A549 (cell line): ENCODE measurements around the gene BABAM2. TPM values are rescaled to one million over a fixed set of nuclear protein-coding genes. Genes with fewer than 3 reads are reported as not detected.

Source experiments
- ATAC-seq, 2 experiments: fragments of 200-7000 bp in 1 of 2; fragments of >200 bp in 1 of 2; cut with Nextera tagmentation in 1 of 2; cut with Tn5 transposase in 1 of 2; 3 replicates each; pipeline versions ENCODE4 v1.8.0 to v1.9.1; 2018 to 2020; ENCODE audit warnings: mild to moderate bottlenecking in 1 of 2, moderate library complexity in 1 of 2
- CTCF ChIA-PET: fragments of 300-600 bp; sonication (Branson Sonifier 250); formaldehyde crosslinking; extraction: SDS; loops from one replicate; lab custom pipeline; 2021; ENCODE audit warnings: antibody characterized with exemption, inconsistent platforms; lab: Yijun Ruan, JAX
- POLR2A ChIA-PET: fragments of 350-600 bp; formaldehyde crosslinking; extraction: SDS; loops from one replicate; lab custom pipeline; 2021; ENCODE audit warnings: antibody characterized with exemption, inconsistent platforms; lab: Yijun Ruan, JAX
- DNase-seq, 2 experiments: peaks; one replicate each; pipeline versions ENCODE4 v3.0.0 to v3.0.0-alpha.2; 2011 to 2016; ENCODE audit warnings: low read depth in 1 of 2, low spot score in 1 of 2
- FAIRE-seq: peaks from 2 replicates; lab custom pipeline; 2011; peaks lifted over from hg19 to GRCh38; lab: Jason Lieb, UNC
- H3K27ac ChIP-seq, 2 experiments: fragments of >200 bp; sonication (Bioruptor Twin); formaldehyde crosslinking; 3 replicates each; pipeline ENCODE4 v1.5.1; 2016 to 2017
- H3K4me1 ChIP-seq: fragments of >200 bp; sonication (Bioruptor Twin); formaldehyde crosslinking; 3 replicates; pipeline ENCODE4 v1.6.1; 2016
- H3K4me2 ChIP-seq: fragments of >200 bp; sonication (Bioruptor Twin); formaldehyde crosslinking; 3 replicates; pipeline ENCODE4 v1.6.1; 2016
- H3K4me3 ChIP-seq: fragments of >200 bp; sonication (Bioruptor Twin); formaldehyde crosslinking; 3 replicates; pipeline ENCODE4 v1.5.1; 2016
- H3K9me3 ChIP-seq: fragments of >200 bp; sonication (Bioruptor Twin); formaldehyde crosslinking; 3 replicates; pipeline ENCODE4 v1.6.1; 2016
- CBX2 ChIP-seq: fragments of 200-600 bp; sonication (generic); IDR thresholded peaks from 2 replicates; pipeline ENCODE4 v1.6.1; 2016; ENCODE audit warnings: low read depth, mild to moderate bottlenecking, borderline replicate concordance
- EHF ChIP-seq: fragments of 250-450 bp; sonication (Bioruptor Pico); IDR thresholded peaks from 2 replicates; pipeline ENCODE4 v1.5.0; 2020; ENCODE audit warnings: mild to moderate bottlenecking
- EP300 ChIP-seq, 2 experiments: fragments of >200 bp; sonication (Bioruptor Twin); formaldehyde crosslinking; IDR thresholded peaks; 2 replicates in 1 of 2; 3 replicates in 1 of 2; pipeline ENCODE4 v1.6.1; 2016 to 2017
- FOXS1 ChIP-seq: fragments of 250-450 bp; sonication (Bioruptor Pico); IDR thresholded peaks from 2 replicates; pipeline ENCODE4 v1.5.0; 2020; ENCODE audit warnings: mild to moderate bottlenecking, moderate library complexity
- GATA3 ChIP-seq: IDR thresholded peaks from 2 replicates; pipeline ENCODE4 v1.6.1; 2012; ENCODE audit warnings: borderline replicate concordance
- HEYL ChIP-seq: fragments of 250-450 bp; sonication (Bioruptor Pico); IDR thresholded peaks from 2 replicates; pipeline ENCODE4 v1.8.0; 2021; ENCODE audit warnings: mild to moderate bottlenecking, moderate library complexity
- HOXA7 ChIP-seq: fragments of 250-450 bp; sonication (Bioruptor Pico); IDR thresholded peaks from 2 replicates; pipeline ENCODE4 v1.5.0; 2020; ENCODE audit warnings: mild to moderate bottlenecking, moderate library complexity
- HOXB13 ChIP-seq: fragments of 250-450 bp; sonication (Bioruptor Pico); IDR thresholded peaks from 2 replicates; pipeline ENCODE4 v1.5.0; 2020; ENCODE audit warnings: low read depth, mild to moderate bottlenecking, moderate library complexity
- HOXB5 ChIP-seq: fragments of 250-450 bp; sonication (Bioruptor Pico); IDR thresholded peaks from 2 replicates; pipeline ENCODE4 v1.5.0; 2020; ENCODE audit warnings: mild to moderate bottlenecking, moderate library complexity
- JUN ChIP-seq, 2 experiments: fragments of >200 bp; sonication (Bioruptor Twin); formaldehyde crosslinking; IDR thresholded peaks; 2 replicates in 1 of 2; 3 replicates in 1 of 2; pipeline ENCODE4 v1.6.1; 2016 to 2017
- KDM1A ChIP-seq: fragments of 200-600 bp; sonication (generic); IDR thresholded peaks from 2 replicates; pipeline ENCODE4 v1.6.1; 2016; ENCODE audit warnings: low read depth, mild to moderate bottlenecking
- MAFK ChIP-seq: fragments of 450-650 bp; IDR thresholded peaks from 2 replicates; pipeline ENCODE4 v1.6.1; 2014; ENCODE audit not compliant: partially characterized antibody
- MAZ ChIP-seq: fragments of 150-350 bp; IDR thresholded peaks from 2 replicates; pipeline ENCODE4 v1.6.1; 2014; ENCODE audit warnings: antibody characterized with exemption, low read depth, low read length, borderline replicate concordance
- MYC ChIP-seq: IDR thresholded peaks from 2 replicates; pipeline ENCODE4 v1.6.1; 2012; ENCODE audit warnings: mild to moderate bottlenecking, inconsistent platforms, low read length, improper control_type of control experiment, borderline replicate concordance
- NFE2L2 ChIP-seq: fragments of 150-350 bp; conservative IDR thresholded peaks from 2 replicates; pipeline ENCODE4 v1.6.1; 2014; ENCODE audit warnings: low read length
- NR3C1 ChIP-seq: fragments of >200 bp; sonication (Bioruptor Twin); formaldehyde crosslinking; IDR thresholded peaks from 3 replicates; pipeline ENCODE4 v1.6.1; 2017
- PHF8 ChIP-seq: fragments of 200-600 bp; sonication (generic); IDR thresholded peaks from 2 replicates; pipeline ENCODE4 v1.6.1; 2016; ENCODE audit warnings: low read depth, mild to moderate bottlenecking, antibody characterized with exemption, moderate library complexity, borderline replicate concordance
- POLR2A ChIP-seq: IDR thresholded peaks from 2 replicates; pipeline ENCODE4 v1.6.1; 2012; ENCODE audit warnings: mild to moderate bottlenecking, low read length
- RAD21 ChIP-seq, 2 experiments: fragments of >200 bp in 1 of 2; sonication (Bioruptor Twin) in 1 of 2; formaldehyde crosslinking in 1 of 2; IDR thresholded peaks in 1 of 2; conservative IDR thresholded peaks in 1 of 2; 2 replicates in 1 of 2; 3 replicates in 1 of 2; pipeline ENCODE4 v1.6.1; 2012 to 2018; ENCODE audit warnings: inconsistent platforms in 1 of 2
- RARB ChIP-seq: fragments of 250-450 bp; sonication (Bioruptor Pico); IDR thresholded peaks from 2 replicates; pipeline ENCODE4 v1.8.0; 2021; ENCODE audit warnings: mild to moderate bottlenecking, moderate library complexity
- RCOR1 ChIP-seq: fragments of 150-350 bp; IDR thresholded peaks from 2 replicates; pipeline ENCODE4 v1.6.1; 2014; ENCODE audit warnings: antibody characterized with exemption, low read length, low read depth
- SMC3 ChIP-seq: fragments of >200 bp; sonication (Bioruptor Twin); formaldehyde crosslinking; IDR thresholded peaks from 3 replicates; pipeline ENCODE4 v1.6.1; 2018; ENCODE audit warnings: inconsistent platforms
- SREBF2 ChIP-seq: fragments of 450-650 bp; IDR thresholded peaks from 2 replicates; pipeline ENCODE4 v1.6.1; 2014; ENCODE audit warnings: mild to moderate bottlenecking, moderate library complexity
- WGBS: methylation state at CpG from one replicate; pipeline ENCODE4 v1.1.6; 2017; ENCODE audit errors: missing lambda C conversion rate; 5-methylcytosine and 5-hydroxymethylcytosine counted together
- polyA plus RNA-seq, 4 experiments: library from polyadenylated mRNA; depleted of rRNA in 3 of 4; stranded (reverse); fragments of >200 nt; fragmentation: RNase III in 1 of 4; extraction: RNeasy Plus Mini Kit Qiagen cat#74134 plus additional on column Dnase treatment in 1 of 4; gene quantifications; 2 replicates in 3 of 4; 3 replicates in 1 of 4; pipeline ENCODE4 v1.2.3, GENCODE V29; 2011 to 2017
- TF ChIP-seq, protein P1 (sequence below): fragments of >200 bp; sonication (Bioruptor Twin); formaldehyde crosslinking; IDR thresholded peaks from 2 replicates; pipeline ENCODE4 v1.6.1; 2016
- TF ChIP-seq, protein P2 (sequence below): IDR thresholded peaks from 2 replicates; pipeline ENCODE4 v1.6.1; 2012
- TF ChIP-seq, protein P3 (sequence below): fragments of 150-350 bp; IDR thresholded peaks from 2 replicates; pipeline ENCODE4 v1.6.1; 2014; ENCODE audit warnings: low read depth, mild to moderate bottlenecking, low read length
- TF ChIP-seq, protein P4 (sequence below): fragments of 250-450 bp; sonication (Bioruptor Pico); IDR thresholded peaks from 2 replicates; pipeline ENCODE4 v1.5.0; 2021; ENCODE audit warnings: mild to moderate bottlenecking, moderate library complexity, borderline replicate concordance
- TF ChIP-seq, protein P5 (sequence below): fragments of 450-650 bp; IDR thresholded peaks from 2 replicates; pipeline ENCODE4 v1.6.1; 2014; ENCODE audit warnings: antibody characterized with exemption

The BABAM2 gene
- polyA plus RNA-seq, 2 of the 4 experiments (the other 2 are of a cell fraction): 53.7 to 78.4 TPM

DNA sequence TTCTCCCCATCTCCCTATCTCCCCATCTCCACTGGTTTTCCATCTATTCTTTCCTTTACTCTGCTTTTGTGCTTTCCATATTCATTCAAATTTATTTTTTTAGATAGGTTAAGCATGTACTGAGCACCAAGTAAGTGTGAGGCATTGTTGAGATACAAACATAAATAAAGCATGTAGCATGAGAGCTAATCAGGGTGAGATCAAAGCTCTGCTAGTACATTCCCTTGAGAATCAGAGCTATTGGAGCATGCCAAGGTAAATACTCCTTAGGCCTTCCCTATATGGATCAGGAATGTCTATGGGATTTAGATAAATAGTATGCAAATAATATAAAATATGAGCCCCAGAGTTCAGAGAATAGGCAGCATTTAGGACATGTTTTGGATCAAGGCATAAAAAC is 25.3 kb downstream of the BABAM2 start:
- Histone ChIP-seq H3K4me2 (peak overlapping the region; percentile 31), H3K4me3 (no peak overlapping the region), H3K27ac (peak overlapping the region; percentile 66 to 84), H3K9me3 (no peaks in the 10 kb centered on the region), H3K4me1 (peaks cover 58% of the 10 kb centered on the region)
- ChIA-PET POLR2A (no interaction called here), CTCF (interaction anchor here (0.9 kb wide), 1 partner anchor 11 kb away, joined by 3 read pairs; no protein-coding TSS in a partner anchor)
- TF ChIP-seq GATA3 (peak; percentile 41; the same call in 1 of the 2 replicates), EP300 (IDR thresholded peaks at IDR 0.05) (0 out of 5 replicates have a peak, but pooled peaks of 1 of the 2 experiments have one; percentile 14)
- TF ChIP-seq, protein P1, sequence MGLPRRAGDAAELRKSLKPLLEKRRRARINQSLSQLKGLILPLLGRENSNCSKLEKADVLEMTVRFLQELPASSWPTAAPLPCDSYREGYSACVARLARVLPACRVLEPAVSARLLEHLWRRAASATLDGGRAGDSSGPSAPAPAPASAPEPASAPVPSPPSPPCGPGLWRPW: no peak
- DNase-seq: peak in 1 of 2 experiments; percentile 53
- FAIRE-seq: peak; percentile 76
- peak in 1 of 2 experiments; percentile 57; a peak in 3 of 6 replicates for ATAC-seq

DNA sequence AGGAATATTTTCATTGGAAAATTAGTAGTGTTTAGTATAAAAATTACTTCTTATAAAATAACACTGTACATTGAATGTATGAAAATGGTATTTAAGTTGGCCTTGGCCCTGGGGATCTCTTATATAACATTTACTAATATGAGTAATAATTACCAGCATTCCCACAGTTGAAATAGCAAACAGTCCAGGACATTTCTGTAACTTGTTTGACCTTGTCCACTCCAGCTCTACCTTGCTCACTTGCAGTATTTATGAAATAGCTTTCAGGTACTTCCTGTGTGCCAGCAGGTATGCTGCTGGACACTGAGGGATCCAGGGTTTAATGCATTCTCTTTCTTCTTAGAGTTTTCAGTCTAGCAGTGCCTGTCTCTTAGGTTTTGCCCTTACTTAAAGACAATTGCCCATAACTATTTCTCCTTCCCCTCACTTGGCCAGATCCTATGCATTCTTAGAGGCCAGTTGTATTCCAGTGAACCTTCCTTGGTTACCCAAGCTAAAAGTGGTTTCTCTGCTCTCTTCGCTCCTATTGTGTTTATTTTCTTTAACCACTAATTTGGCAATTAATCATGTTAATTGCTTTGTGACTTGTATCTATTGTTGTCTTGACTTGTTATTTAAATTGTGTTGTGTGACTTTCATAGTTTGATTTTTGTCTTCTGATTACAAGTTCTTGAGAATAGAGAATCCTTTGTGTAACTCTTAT is 25.9 kb downstream of the BABAM2 start:
- ATAC-seq (peak; percentile 39 to 57; a peak in 4 of 6 replicates), DNase-seq (peak in 1 of 2 experiments; percentile 42), FAIRE-seq (peak; percentile 93)
- WGBS: 100% methylated on average over 1 of the region's 1 CpG
- POLR2A ChIA-PET: no interaction called here
- Histone ChIP-seq H3K27ac (peak overlapping the region; percentile 66 to 84), H3K4me3 (no peak overlapping the region)
- TF ChIP-seq, protein P2, sequence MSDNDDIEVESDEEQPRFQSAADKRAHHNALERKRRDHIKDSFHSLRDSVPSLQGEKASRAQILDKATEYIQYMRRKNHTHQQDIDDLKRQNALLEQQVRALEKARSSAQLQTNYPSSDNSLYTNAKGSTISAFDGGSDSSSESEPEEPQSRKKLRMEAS: no peak
- TF ChIP-seq, protein P3, sequence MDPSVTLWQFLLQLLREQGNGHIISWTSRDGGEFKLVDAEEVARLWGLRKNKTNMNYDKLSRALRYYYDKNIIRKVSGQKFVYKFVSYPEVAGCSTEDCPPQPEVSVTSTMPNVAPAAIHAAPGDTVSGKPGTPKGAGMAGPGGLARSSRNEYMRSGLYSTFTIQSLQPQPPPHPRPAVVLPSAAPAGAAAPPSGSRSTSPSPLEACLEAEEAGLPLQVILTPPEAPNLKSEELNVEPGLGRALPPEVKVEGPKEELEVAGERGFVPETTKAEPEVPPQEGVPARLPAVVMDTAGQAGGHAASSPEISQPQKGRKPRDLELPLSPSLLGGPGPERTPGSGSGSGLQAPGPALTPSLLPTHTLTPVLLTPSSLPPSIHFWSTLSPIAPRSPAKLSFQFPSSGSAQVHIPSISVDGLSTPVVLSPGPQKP: no peak
- TF ChIP-seq CBX2 (no peak), NFE2L2 (no peak), SREBF2 (no peak), HEYL (CRISPR knock-in tag) (no peak), KDM1A (no peak)
- TF ChIP-seq, all 56 proteins: peak for 0
- H3K4me1 ChIP-seq: peaks cover 64% of the 10 kb centered on the region
- CTCF ChIA-PET: interaction anchor here (0.9 kb wide), 1 partner anchor 12 kb away, joined by 3 read pairs; no protein-coding TSS in a partner anchor
- H3K9me3 ChIP-seq: no peaks in the 10 kb centered on the region
- H3K4me2 ChIP-seq: peak overlapping the region; percentile 31

DNA sequence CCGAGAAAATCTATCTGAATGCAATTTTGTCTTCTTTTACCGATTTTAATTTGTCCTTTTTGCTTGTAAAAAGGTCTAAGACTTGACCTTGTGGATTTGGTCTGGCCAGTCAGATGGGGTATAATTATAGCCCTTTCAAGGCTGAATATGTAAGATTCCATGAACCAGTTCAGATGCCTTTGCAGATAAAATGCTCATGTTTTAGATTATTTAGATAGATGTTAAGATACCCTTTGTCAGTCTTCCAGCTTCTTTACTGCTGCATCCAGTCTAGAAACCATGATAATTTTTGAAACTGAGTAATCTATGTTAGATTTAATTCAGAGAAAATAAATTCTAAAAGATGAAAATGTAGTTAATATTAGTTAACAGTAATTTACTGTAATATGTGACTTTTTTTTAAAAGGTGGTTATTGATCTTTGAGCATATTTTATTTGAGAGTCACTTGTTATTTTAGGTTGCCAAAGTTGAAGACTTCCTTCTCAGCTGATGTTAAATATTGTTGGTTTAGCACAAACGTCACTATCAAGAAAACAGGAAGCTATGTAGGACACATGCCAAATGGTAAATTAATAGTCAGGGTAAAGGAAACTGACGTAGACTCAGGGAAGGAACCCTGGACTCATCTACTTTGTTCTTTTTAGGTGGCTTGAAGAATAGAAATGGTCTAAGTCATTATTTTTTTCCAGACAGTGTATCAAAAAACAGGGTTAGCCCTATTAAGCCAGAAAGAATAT is 29.8 kb downstream of the BABAM2 start:
- H3K27ac ChIP-seq: peak overlapping the region; percentile 83 to 90
- peak; percentile 100 for FAIRE-seq
- no peak overlapping the region for H3K4me3 ChIP-seq
- ChIA-PET POLR2A (interaction anchor here (1.0 kb wide), 1 partner anchor 30 kb away, joined by 3 read pairs; the partner anchor contains the start of genes BABAM2 and RBKS), CTCF (interaction anchor here (0.8 to 1.5 kb wide), 3 partner anchors 34 to 216 kb away, joined by 3 to 5 read pairs (median 5); no protein-coding TSS in a partner anchor)
- DNase-seq: peak; percentile 48 to 90
- H3K4me1 ChIP-seq: peaks cover 70% of the 10 kb centered on the region
- no peaks in the 10 kb centered on the region for H3K9me3 ChIP-seq
- WGBS: 12% methylated on average over 4 of the region's 4 CpGs
- peak; percentile 58 to 76; a peak in 4 of 6 replicates for ATAC-seq
- peak overlapping the region; percentile 69 for H3K4me2 ChIP-seq
- TF ChIP-seq RCOR1: no peak
- TF ChIP-seq PHF8: no peak
- 0 out of 3 replicates have a peak, but pooled peaks have one; percentile 36 for TF ChIP-seq SMC3
- TF ChIP-seq, protein P4, sequence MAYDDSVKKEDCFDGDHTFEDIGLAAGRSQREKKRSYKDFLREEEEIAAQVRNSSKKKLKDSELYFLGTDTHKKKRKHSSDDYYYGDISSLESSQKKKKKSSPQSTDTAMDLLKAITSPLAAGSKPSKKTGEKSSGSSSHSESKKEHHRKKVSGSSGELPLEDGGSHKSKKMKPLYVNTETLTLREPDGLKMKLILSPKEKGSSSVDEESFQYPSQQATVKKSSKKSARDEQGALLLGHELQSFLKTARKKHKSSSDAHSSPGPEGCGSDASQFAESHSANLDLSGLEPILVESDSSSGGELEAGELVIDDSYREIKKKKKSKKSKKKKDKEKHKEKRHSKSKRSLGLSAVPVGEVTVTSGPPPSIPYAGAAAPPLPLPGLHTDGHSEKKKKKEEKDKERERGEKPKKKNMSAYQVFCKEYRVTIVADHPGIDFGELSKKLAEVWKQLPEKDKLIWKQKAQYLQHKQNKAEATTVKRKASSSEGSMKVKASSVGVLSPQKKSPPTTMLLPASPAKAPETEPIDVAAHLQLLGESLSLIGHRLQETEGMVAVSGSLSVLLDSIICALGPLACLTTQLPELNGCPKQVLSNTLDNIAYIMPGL (CRISPR knock-in tag): no peak
- TF ChIP-seq NR3C1: no peak
- TF ChIP-seq JUN (IDR thresholded peaks at IDR 0.05): peak; percentile 73 to 81; a peak in 4 of 5 replicates
- TF ChIP-seq MYC: no peak
- peak; percentile 89 to 94; a peak in 3 of 5 replicates for TF ChIP-seq EP300 (IDR thresholded peaks at IDR 0.05)
- TF ChIP-seq POLR2A: no peak
- TF ChIP-seq, protein P5, sequence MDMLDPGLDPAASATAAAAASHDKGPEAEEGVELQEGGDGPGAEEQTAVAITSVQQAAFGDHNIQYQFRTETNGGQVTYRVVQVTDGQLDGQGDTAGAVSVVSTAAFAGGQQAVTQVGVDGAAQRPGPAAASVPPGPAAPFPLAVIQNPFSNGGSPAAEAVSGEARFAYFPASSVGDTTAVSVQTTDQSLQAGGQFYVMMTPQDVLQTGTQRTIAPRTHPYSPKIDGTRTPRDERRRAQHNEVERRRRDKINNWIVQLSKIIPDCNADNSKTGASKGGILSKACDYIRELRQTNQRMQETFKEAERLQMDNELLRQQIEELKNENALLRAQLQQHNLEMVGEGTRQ: no peak
- TF ChIP-seq HOXB5 (CRISPR knock-in tag): peak; percentile 45; the same call in 1 of the 2 replicates
- 0 out of 2 replicates have a peak, but pooled peaks have one; percentile 18 for TF ChIP-seq HOXB13
- TF ChIP-seq EHF (CRISPR knock-in tag): no peak
- peak; percentile 91 for TF ChIP-seq GATA3
- TF ChIP-seq RARB (CRISPR knock-in tag): no peak
- peak; percentile 62 for TF ChIP-seq MAFK
- TF ChIP-seq FOXS1: peak; percentile 63; the same call in 1 of the 2 replicates
- TF ChIP-seq HOXA7 (CRISPR knock-in tag): peak; percentile 63; the same call in 1 of the 2 replicates
- peak; percentile 5 to 47; a peak in 2 of 5 replicates for TF ChIP-seq RAD21 (conservative IDR thresholded peaks at IDR 0.05 in 1 of 2, IDR thresholded peaks at IDR 0.05 in 1 of 2)
- TF ChIP-seq MAZ: no peak
